HAP-1 (cell line): Measurements from ENCODE around the gene PRMT1.

Experiments used
- DNase-seq, 2 experiments: peaks; one replicate each; pipeline ENCODE4 v3.0.0-alpha.2; 2016 to 2020; ENCODE audit warnings: low spot score in 2 of 2
- H3K27me3 ChIP-seq: fragments of 250-450 bp; sonication (Bioruptor Pico); 2 replicates; pipeline ENCODE4 v1.5.1; 2020; ENCODE audit warnings: low read depth, mild to moderate bottlenecking, moderate library complexity
- H3K36me3 ChIP-seq: fragments of 250-450 bp; sonication (Bioruptor Pico); replicated peaks from 2 replicates; pipeline ENCODE4 v1.5.1; 2020; ENCODE audit warnings: mild to moderate bottlenecking
- H3K4me1 ChIP-seq: fragments of 250-450 bp; sonication (Bioruptor Pico); 2 replicates; pipeline ENCODE4 v1.5.1; 2020; ENCODE audit warnings: mild to moderate bottlenecking
- H3K4me3 ChIP-seq: fragments of 250-450 bp; sonication (Bioruptor Pico); 2 replicates; pipeline ENCODE4 v1.5.1; 2020; ENCODE audit warnings: mild to moderate bottlenecking, moderate library complexity
- H3K9me3 ChIP-seq: fragments of 250-450 bp; sonication (Bioruptor Pico); 2 replicates; pipeline ENCODE4 v1.5.1; 2020; ENCODE audit warnings: mild to moderate bottlenecking, moderate library complexity
- in situ Hi-C: fragments of 300-500 bp; cut with MboI; formaldehyde crosslinking; loops from 3 replicates; pipeline ENCODE4 v1.14.3; 2020; ENCODE audit warnings: low sequenced_read_pairs, inconsistent platforms, mixed read lengths

PRMT1 gene

GRCh38 chr19:49669516-49669915, 7.6 kb upstream of the PRMT1 start:
- Histone ChIP-seq H3K9me3 (no peaks in the 10 kb centered on the region), H3K4me1 (peaks cover 16% of the 10 kb centered on the region), H3K27me3 (no peaks in the 10 kb centered on the region), H3K36me3 (peaks cover 33% of the 10 kb centered on the region), H3K4me3 (no peak overlapping the region)
- no peak for DNase-seq
- in situ Hi-C loops, result no loop called here

GRCh38 chr19:49672131-49672919, 4.7 kb upstream of the PRMT1 start:
- Histone ChIP-seq H3K4me1 (peaks cover 14% of the 10 kb centered on the region), H3K4me3 (peak overlapping the region; percentile 17), H3K27me3 (no peaks in the 10 kb centered on the region), H3K36me3 (peaks cover 27% of the 10 kb centered on the region), H3K9me3 (no peaks in the 10 kb centered on the region)
- peak; percentile 61 to 90 for DNase-seq
- in situ Hi-C loops, result loop anchor here (10.0 kb wide), 1 partner anchor 78 kb away; the partner anchor contains the start of gene PRR12

- Histone ChIP-seq H3K36me3 (peaks cover 10% of the 10 kb centered on the region), H3K9me3 (no peaks in the 10 kb centered on the region), H3K4me1 (peaks cover 31% of the 10 kb centered on the region), H3K27me3 (no peaks in the 10 kb centered on the region), H3K4me3 (peak overlapping the region; percentile 96)
- DNase-seq, result peak in 1 of 2 experiments; percentile 77
- in situ Hi-C loops, result loop anchor here (10.0 kb wide), 1 partner anchor 81 kb away; the partner anchor contains the start of gene PRR12
These were observed 811 bp upstream of the PRMT1 start for GRCh38 chr19:49676136-49676783.

- H3K9me3 ChIP-seq, result no peaks in the 10 kb centered on the region
- H3K36me3 ChIP-seq, result peaks cover 12% of the 10 kb centered on the region
- peaks cover 28% of the 10 kb centered on the region for H3K4me1 ChIP-seq
- no peaks in the 10 kb centered on the region for H3K27me3 ChIP-seq
- H3K4me3 ChIP-seq, result peak overlapping the region; percentile 96
- DNase-seq, result peak; percentile 97 to 100
- in situ Hi-C loops, result loop anchor here (10.0 kb wide), 1 partner anchor 82 kb away; the partner anchor contains the start of gene PRR12
These were observed 264 bp upstream of the PRMT1 start for GRCh38 chr19:49676784-49677230.

GRCh38 chr19:49677901-49678674, 1.0 kb downstream of the PRMT1 start:
- Histone ChIP-seq H3K4me3 (peak overlapping the region; percentile 96), H3K27me3 (no peaks in the 10 kb centered on the region), H3K36me3 (peaks cover 23% of the 10 kb centered on the region), H3K9me3 (no peaks in the 10 kb centered on the region), H3K4me1 (peaks cover 23% of the 10 kb centered on the region)
- in situ Hi-C loops, result loop anchor here (10.0 kb wide), 1 partner anchor 83 kb away; the partner anchor contains the start of gene PRR12
- peak; percentile 68 to 92 for DNase-seq

GRCh38 chr19:49678985-49679770, 2.1 kb downstream of the PRMT1 start:
- Histone ChIP-seq H3K36me3 (peaks cover 32% of the 10 kb centered on the region), H3K4me1 (peaks cover 23% of the 10 kb centered on the region), H3K27me3 (no peaks in the 10 kb centered on the region), H3K9me3 (no peaks in the 10 kb centered on the region), H3K4me3 (peak overlapping the region; percentile 96; the same call in 1 of the 2 replicates)
- in situ Hi-C loops, result loop anchor here (10.0 kb wide), 1 partner anchor 84 kb away; the partner anchor contains the start of gene PRR12
- no peak for DNase-seq

GRCh38 chr19:49679771-49680413, 2.8 kb downstream of the PRMT1 start:
- no peak for DNase-seq

GRCh38 chr19:49680421-49681351, 3.6 kb downstream of the PRMT1 start:
- no peaks in the 10 kb centered on the region for H3K27me3 ChIP-seq
- no peak overlapping the region for H3K4me3 ChIP-seq
- H3K9me3 ChIP-seq, result no peaks in the 10 kb centered on the region
- peak; percentile 82 to 97 for DNase-seq
- peaks cover 23% of the 10 kb centered on the region for H3K4me1 ChIP-seq
- in situ Hi-C loops, result loop anchor here (5.0 kb wide), 1 partner anchor 183 kb away; the partner anchor contains the start of gene RPS11
- peaks cover 45% of the 10 kb centered on the region for H3K36me3 ChIP-seq

More at GRCh38 chr19:49679771-49680413, 2.8 kb downstream of the PRMT1 start:
- peaks cover 23% of the 10 kb centered on the region for H3K4me1 ChIP-seq
- peaks cover 39% of the 10 kb centered on the region for H3K36me3 ChIP-seq
- H3K4me3 ChIP-seq, result no peak overlapping the region
- H3K27me3 ChIP-seq, result no peaks in the 10 kb centered on the region
- in situ Hi-C loops, result loop anchor here (5.0 to 10.0 kb wide), 2 partner anchors 85 to 183 kb away; partner anchors contain the start of genes PRR12 and RPS11
- H3K9me3 ChIP-seq, result no peaks in the 10 kb centered on the region

GRCh38 chr19:49681830-49682229, 4.8 kb downstream of the PRMT1 start:
- Histone ChIP-seq H3K27me3 (no peaks in the 10 kb centered on the region), H3K4me3 (no peak overlapping the region), H3K9me3 (no peaks in the 10 kb centered on the region), H3K4me1 (peaks cover 18% of the 10 kb centered on the region), H3K36me3 (peaks cover 53% of the 10 kb centered on the region)
- in situ Hi-C loops, result loop anchor here (5.0 kb wide), 1 partner anchor 185 kb away; the partner anchor contains the start of gene RPS11
- DNase-seq, result no peak

GRCh38 chr19:49682274-49682673, 5.2 kb downstream of the PRMT1 start:
- H3K36me3 ChIP-seq, result peaks cover 53% of the 10 kb centered on the region
- in situ Hi-C loops, result loop anchor here (5.0 kb wide), 1 partner anchor 185 kb away; the partner anchor contains the start of gene RPS11
- H3K27me3 ChIP-seq, result no peaks in the 10 kb centered on the region
- DNase-seq, result no peak
- H3K4me3 ChIP-seq, result no peak overlapping the region
- peaks cover 18% of the 10 kb centered on the region for H3K4me1 ChIP-seq
- H3K9me3 ChIP-seq, result no peaks in the 10 kb centered on the region

GRCh38 chr19:49683814-49684250, 6.8 kb downstream of the PRMT1 start:
- H3K4me3 ChIP-seq, result no peak overlapping the region
- no peaks in the 10 kb centered on the region for H3K27me3 ChIP-seq
- no peaks in the 10 kb centered on the region for H3K9me3 ChIP-seq
- H3K4me1 ChIP-seq, result peaks cover 16% of the 10 kb centered on the region
- H3K36me3 ChIP-seq, result peaks cover 61% of the 10 kb centered on the region
- DNase-seq, result no peak
- in situ Hi-C loops, result loop anchor here (5.0 kb wide), 1 partner anchor 187 kb away; the partner anchor contains the start of gene RPS11
